ENCODE data around the gene FGFR3.

Gene FGFR3

DNA sequence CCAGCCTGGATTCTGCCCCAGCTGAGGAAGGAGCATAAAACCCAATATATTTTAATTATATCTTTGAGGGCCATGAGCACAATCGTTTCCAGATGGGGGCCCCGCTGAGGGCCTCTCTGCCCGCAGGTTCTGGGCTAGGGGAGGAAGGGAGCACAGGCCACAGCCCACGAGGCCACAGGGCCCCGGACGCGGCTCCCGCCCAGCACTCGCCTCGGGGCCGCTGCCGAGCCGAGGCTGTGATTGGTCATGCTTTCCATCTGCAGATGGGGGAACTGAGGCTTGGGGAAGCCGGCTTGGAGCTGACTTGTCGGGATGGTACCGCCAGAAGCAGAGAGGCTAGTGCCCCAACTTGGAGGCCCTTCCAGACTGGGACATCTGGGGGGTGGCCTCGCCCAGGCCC is 37.8 kb upstream of the FGFR3 start:
- H3K4me3 ChIP-seq (replicated peaks; ENCODE audit: low read depth, low read length), result no peak overlapping the region
- TF ChIP-seq CTCF (IDR thresholded peaks at IDR 0.05; ENCODE audit: low read depth, low read length, missing control alignments), result no peak
- no peak for DNase-seq (ENCODE audit: extremely low read depth, low read depth)

- no peak for DNase-seq (ENCODE audit: extremely low read depth, low read depth)
- no peak for TF ChIP-seq CTCF (IDR thresholded peaks at IDR 0.05; ENCODE audit: low read depth, low read length, missing control alignments)
- no peak overlapping the region for H3K4me3 ChIP-seq (replicated peaks; ENCODE audit: low read depth, low read length)
Measured at GRCh38 chr4:1756079-1756478, 37.0 kb upstream of the FGFR3 start.

- no peak overlapping the region for H3K4me3 ChIP-seq (replicated peaks; ENCODE audit: low read depth, low read length)
- no peak for TF ChIP-seq CTCF (IDR thresholded peaks at IDR 0.05; ENCODE audit: low read depth, low read length, missing control alignments)
- no peak for DNase-seq (ENCODE audit: extremely low read depth, low read depth)
Measured at GRCh38 chr4:1756893-1757779, 36.0 kb upstream of the FGFR3 start.

DNA sequence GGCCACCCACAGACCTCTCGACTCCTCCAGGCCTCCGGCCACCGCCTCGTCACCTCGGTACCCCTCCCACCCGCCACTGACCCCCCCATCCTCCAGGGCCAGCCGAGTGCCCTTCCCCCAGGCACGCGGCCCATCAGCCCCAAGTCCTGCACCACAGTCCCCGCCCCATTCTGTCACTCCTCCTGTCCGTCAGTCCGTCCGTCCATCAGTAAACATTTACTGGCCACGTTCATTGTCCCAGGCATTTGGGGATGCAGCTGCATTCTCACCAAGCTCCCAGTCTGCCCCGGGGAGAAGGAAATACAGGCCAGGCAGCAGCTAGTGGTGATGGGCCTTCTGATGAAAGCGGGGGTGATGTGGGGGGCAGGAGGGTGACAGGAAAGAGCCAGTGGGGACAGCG is 35.3 kb upstream of the FGFR3 start:
- no peak for DNase-seq (ENCODE audit: extremely low read depth, low read depth)
- no peak for TF ChIP-seq CTCF (IDR thresholded peaks at IDR 0.05; ENCODE audit: low read depth, low read length, missing control alignments)
- H3K4me3 ChIP-seq (replicated peaks; ENCODE audit: low read depth, low read length), result no peak overlapping the region

- no peak overlapping the region for H3K4me3 ChIP-seq (replicated peaks; ENCODE audit: low read depth, low read length)
- DNase-seq (ENCODE audit: extremely low read depth, low read depth), result no peak
- no peak for TF ChIP-seq CTCF (IDR thresholded peaks at IDR 0.05; ENCODE audit: low read depth, low read length, missing control alignments)
Measured at GRCh38 chr4:1758306-1759121, 34.6 kb upstream of the FGFR3 start.

DNA sequence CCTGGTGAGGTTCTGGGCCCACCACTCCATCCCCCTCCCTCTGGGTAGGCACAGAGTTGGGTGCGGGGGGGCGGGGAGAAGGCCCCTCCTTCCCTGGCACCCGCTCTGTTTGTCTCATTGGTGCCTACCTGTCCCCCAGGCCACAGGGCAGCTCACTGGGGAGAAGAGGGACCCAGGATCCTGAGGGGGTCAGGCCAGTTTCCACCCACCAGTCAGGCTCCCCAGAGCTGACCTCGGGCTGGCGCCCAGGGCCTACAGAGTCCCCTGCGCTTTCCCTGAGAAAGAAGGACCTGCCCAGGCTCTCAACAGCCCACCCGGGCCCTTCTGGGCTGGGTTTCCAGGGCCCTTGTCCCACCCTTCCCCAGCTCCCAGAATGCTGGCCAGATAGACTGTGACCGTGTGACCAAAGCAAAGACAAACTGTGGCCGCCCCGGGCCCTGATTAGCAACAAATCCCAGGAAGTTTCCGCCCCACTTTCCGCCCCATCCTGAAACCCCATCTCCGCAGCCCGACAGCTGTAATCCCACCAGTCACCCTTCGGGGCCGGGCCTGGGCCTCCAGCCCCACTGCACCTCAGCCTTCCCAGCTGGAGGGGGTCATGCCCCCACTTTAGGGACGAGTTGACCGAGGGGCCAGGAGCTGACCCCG is 33.8 kb upstream of the FGFR3 start:
- DNase-seq (ENCODE audit: extremely low read depth, low read depth), result no peak
- no peak overlapping the region for H3K4me3 ChIP-seq (replicated peaks; ENCODE audit: low read depth, low read length)
- TF ChIP-seq CTCF (IDR thresholded peaks at IDR 0.05; ENCODE audit: low read depth, low read length, missing control alignments), result no peak

Data from HFF-Myc (cell line).